NT2/D1 (cell line): Measurements from ENCODE around the gene IL1RN.

Source experiments
- DNase-seq: peaks from one replicate; pipeline ENCODE4 v3.0.0-alpha.2; 2011; ENCODE audit warnings: low read depth, low spot score
- H3K27me3 ChIP-seq: 2 replicates; pipeline ENCODE4 v1.6.0; 2011; ENCODE audit warnings: mild to moderate bottlenecking; ENCODE audit not compliant: insufficient read length, insufficient read depth
- H3K36me3 ChIP-seq: 2 replicates; pipeline ENCODE4 v1.6.1; 2011; ENCODE audit warnings: mild to moderate bottlenecking, low read length, mixed read lengths; ENCODE audit not compliant: insufficient read depth, insufficient read length
- H3K4me1 ChIP-seq: 2 replicates; pipeline ENCODE4 v1.5.1; 2011; ENCODE audit not compliant: insufficient read depth, insufficient read length
- H3K4me3 ChIP-seq: 2 replicates; pipeline ENCODE4 v1.5.1; 2011; ENCODE audit warnings: low read depth; ENCODE audit not compliant: insufficient read length
- H3K9ac ChIP-seq: 2 replicates; pipeline ENCODE4 v1.6.0; 2011; ENCODE audit warnings: low read depth; ENCODE audit not compliant: insufficient read length
- H3K9me3 ChIP-seq: 2 replicates; pipeline ENCODE4 v1.5.1; 2011; ENCODE audit warnings: mild to moderate bottlenecking, low read length; ENCODE audit not compliant: insufficient read depth
- SUZ12 ChIP-seq: IDR thresholded peaks from 2 replicates; pipeline ENCODE4 v1.6.1; 2011; ENCODE audit not compliant: insufficient read length, insufficient read depth; ENCODE audit errors: extremely low read depth
- YY1 ChIP-seq: IDR thresholded peaks from 2 replicates; pipeline ENCODE4 v1.6.1; 2011; ENCODE audit not compliant: insufficient read length, insufficient read depth
- ZNF274 ChIP-seq: IDR thresholded peaks from 2 replicates; pipeline ENCODE4 v1.6.1; 2011; ENCODE audit warnings: mild to moderate bottlenecking, low read depth, low read length

Gene IL1RN

DNA sequence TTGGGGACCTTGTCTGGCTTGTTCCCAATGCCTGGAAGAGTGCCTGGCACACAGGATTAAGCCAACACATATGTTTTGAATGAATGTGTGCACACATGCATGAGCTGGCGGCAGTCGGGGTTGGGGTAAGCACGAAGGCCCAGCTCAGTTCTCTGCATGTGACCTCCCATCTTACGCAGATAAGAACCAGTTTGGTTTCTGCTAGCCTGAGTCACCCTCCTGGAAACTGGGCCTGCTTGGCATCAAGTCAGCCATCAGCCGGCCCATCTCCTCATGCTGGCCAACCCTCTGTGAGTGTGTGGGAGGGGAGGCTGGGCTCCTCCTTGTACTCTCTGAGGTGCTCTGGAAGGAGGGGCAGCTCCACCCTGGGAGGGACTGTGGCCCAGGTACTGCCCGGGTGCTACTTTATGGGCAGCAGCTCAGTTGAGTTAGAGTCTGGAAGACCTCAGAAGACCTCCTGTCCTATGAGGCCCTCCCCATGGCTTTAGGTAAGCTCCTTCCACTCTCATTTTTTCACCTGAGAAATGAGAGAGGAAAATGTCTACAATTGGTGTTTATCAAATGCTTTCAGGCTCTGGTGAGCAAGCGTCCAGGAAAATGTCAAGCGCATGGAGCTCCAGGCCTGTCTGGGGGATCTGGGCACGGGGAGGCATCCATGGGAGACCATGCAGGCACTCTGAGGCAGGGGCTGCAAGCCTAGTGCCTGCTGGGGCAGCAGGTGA is 9.7 kb upstream of the IL1RN start:
- H3K9me3 ChIP-seq = no peaks in the 10 kb centered on the region
- no peak overlapping the region for H3K4me3 ChIP-seq
- no peaks in the 10 kb centered on the region for H3K36me3 ChIP-seq
- H3K4me1 ChIP-seq = no peaks in the 10 kb centered on the region
- DNase-seq = no peak
- H3K27me3 ChIP-seq = peaks cover 3% of the 10 kb centered on the region
- TF ChIP-seq SUZ12 (no peak), ZNF274 (no peak), YY1 (no peak)
- H3K9ac ChIP-seq = no peak overlapping the region

DNA sequence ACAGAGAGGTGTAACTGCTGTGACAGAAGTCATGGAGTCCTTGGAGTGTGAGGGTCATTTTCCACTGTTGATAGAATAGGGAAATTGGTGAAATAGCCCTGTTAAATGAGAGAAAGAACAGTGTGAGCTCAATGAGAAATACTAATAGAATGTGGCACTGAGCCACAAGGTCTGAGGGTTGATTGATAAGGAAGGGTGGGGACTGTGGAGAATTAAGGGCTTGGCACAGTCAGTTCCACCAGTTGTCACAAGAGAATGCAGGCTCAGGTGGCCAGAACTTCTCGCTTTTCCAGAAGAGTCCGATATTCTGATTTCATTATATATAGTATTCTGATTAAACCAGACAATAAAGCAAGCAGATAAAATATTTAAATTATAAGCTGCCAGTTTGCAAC is 9.1 kb upstream of the IL1RN start:
- Histone ChIP-seq H3K9ac (no peak overlapping the region), H3K4me3 (no peak overlapping the region), H3K36me3 (no peaks in the 10 kb centered on the region), H3K9me3 (no peaks in the 10 kb centered on the region), H3K4me1 (no peaks in the 10 kb centered on the region), H3K27me3 (peaks cover 3% of the 10 kb centered on the region)
- no peak for TF ChIP-seq ZNF274
- TF ChIP-seq YY1 = no peak
- TF ChIP-seq SUZ12 = no peak
- no peak for DNase-seq

DNA sequence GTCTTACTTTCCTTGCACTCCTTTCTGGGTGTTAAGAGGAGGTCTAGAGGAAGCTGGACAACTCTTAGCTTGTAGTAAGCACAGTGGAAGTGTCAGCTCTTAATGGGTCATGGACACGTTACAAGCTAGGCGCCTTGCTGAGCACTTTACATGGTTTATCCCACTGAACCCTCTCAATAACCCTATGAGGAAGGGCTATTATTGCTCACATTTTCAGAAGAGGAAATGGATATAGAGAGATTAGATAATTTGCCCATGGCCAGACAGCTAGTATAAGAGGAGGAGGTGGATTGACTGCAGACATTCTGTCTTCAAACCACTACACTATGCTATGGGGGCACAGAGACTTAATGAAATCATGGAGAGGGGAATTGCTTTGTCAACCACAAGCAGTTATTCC is 8.3 kb upstream of the IL1RN start:
- H3K9ac ChIP-seq = no peak overlapping the region
- no peaks in the 10 kb centered on the region for H3K9me3 ChIP-seq
- no peak for TF ChIP-seq ZNF274
- TF ChIP-seq SUZ12 = no peak
- no peak for TF ChIP-seq YY1
- peaks cover 3% of the 10 kb centered on the region for H3K27me3 ChIP-seq
- H3K4me1 ChIP-seq = no peaks in the 10 kb centered on the region
- H3K36me3 ChIP-seq = no peaks in the 10 kb centered on the region
- no peak overlapping the region for H3K4me3 ChIP-seq
- no peak for DNase-seq

DNA sequence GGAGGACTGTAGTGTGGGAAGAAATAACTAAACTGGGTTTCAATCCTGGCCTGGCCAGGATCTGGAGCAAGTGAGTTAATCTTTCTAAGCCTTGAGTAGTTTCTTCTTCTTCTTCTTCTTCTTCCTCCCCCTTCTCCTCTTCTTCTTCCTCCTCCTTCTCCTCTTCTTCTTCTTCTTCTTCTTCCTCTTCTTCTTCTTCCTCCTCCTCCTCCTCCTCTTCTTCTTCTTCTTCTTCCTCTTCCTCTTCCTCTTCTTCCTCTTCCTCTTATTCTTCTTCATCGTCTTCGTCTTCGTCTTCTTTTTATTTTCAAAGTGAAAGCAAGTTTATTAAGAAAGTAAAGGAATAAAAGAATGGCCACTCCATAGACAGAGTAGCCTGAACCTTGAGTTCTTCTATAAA is 6.5 kb upstream of the IL1RN start:
- DNase-seq = no peak
- Histone ChIP-seq H3K36me3 (no peaks in the 10 kb centered on the region), H3K9ac (no peak overlapping the region), H3K4me3 (no peak overlapping the region), H3K9me3 (no peaks in the 10 kb centered on the region), H3K27me3 (peaks cover 3% of the 10 kb centered on the region), H3K4me1 (no peaks in the 10 kb centered on the region)
- TF ChIP-seq SUZ12 (no peak), YY1 (no peak), ZNF274 (no peak)

DNA sequence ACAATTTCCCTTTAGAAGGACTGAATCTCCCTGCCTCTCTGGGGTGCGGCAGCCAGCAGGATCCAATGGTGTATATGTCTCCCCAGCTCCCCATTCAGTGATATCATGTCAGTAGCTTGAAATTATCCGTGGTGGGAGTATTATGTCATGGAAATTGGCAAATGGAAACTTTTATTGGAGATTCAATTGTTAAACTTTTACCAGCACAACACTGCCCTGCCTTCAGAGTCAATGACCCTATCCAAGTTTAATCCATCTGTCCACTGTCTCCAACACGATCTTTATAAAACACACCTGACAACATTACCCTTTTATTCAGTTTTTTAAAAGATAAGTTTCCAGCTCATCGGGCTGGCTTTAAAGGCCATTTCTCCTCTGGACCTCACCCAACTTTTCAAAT is 5.0 kb upstream of the IL1RN start:
- Histone ChIP-seq H3K9ac (no peak overlapping the region), H3K4me3 (no peak overlapping the region), H3K4me1 (no peaks in the 10 kb centered on the region), H3K9me3 (no peaks in the 10 kb centered on the region), H3K27me3 (peaks cover 3% of the 10 kb centered on the region), H3K36me3 (no peaks in the 10 kb centered on the region)
- no peak for DNase-seq
- TF ChIP-seq YY1 (no peak), ZNF274 (no peak), SUZ12 (no peak)

DNA sequence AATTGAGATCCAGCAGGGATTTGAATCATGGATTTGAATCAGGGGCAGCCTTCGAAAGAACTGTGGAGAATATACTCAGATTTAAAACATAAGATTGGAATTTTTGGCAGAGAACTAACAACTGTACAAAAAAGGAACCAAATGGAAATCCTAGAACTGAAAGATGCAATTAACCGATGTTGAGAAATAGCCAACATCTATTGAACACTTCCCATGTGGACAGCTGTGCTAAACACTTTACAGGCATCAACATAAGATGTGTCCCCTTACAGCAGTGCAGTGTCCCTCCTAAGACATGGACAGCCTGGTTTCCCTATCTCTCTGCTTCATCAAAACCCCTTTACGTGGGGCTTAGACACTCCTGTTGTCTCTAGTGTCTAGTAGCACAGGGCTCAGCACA is 3.7 kb upstream of the IL1RN start:
- Histone ChIP-seq H3K27me3 (peaks cover 3% of the 10 kb centered on the region), H3K4me1 (no peaks in the 10 kb centered on the region), H3K36me3 (no peaks in the 10 kb centered on the region), H3K9me3 (no peaks in the 10 kb centered on the region), H3K4me3 (no peak overlapping the region), H3K9ac (no peak overlapping the region)
- no peak for TF ChIP-seq SUZ12
- TF ChIP-seq ZNF274 = no peak
- TF ChIP-seq YY1 = no peak
- no peak for DNase-seq

DNA sequence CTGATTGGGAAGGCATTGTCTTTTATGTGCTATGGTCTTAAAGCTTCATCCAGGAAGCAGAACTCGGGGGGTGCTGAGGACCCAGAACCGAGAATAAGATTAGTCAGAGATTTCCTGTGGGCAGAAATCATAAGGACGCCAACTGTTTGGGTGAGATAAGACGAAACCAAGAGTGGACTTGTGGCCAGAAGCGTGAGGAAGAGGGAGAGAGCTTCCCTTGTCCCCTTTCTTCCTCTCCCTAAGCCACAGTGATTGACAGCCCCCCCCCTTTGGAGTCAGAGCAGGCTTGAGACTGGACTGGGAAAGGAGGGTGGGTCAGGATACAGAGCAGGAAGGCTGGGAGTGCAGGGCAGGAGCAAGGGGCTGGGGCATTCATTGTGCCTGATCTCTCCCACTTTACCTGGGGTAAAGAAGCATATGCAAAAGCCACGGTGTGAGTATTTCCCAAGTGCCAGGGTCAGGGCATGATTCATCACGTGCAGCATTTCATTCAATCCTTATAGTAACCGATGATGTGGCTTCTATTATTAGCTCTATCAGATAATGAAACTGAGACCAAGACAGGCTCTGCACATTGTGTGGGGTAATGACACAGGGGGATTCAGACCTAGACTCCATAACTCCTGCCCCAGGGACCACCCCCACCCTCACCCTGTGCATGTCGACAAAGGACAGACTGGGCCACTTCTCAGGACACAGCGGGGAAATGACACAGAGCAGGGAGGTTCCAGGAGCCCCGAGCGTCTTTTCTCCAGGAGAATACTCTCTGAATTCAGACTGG is 3.0 kb upstream of the IL1RN start:
- H3K4me3 ChIP-seq = no peak overlapping the region
- H3K36me3 ChIP-seq = no peaks in the 10 kb centered on the region
- H3K9ac ChIP-seq = no peak overlapping the region
- no peak for DNase-seq
- no peaks in the 10 kb centered on the region for H3K9me3 ChIP-seq
- H3K27me3 ChIP-seq = peaks cover 3% of the 10 kb centered on the region
- no peaks in the 10 kb centered on the region for H3K4me1 ChIP-seq
- TF ChIP-seq YY1 (no peak), ZNF274 (no peak), SUZ12 (no peak)
